HG02885 (cell line): Measurements from ENCODE around the gene GPR35.

Experiments used
- ATAC-seq: cut with Tn5 transposase; IDR thresholded peaks from one replicate; pipeline ENCODE4 v1.9.1; 2021; ENCODE audit warnings: mild to moderate bottlenecking; ENCODE audit not compliant: unreplicated experiment, poor library complexity

GPR35 gene

GRCh38 chr2:240635998-240636547, 10.8 kb downstream of the GPR35 start:
- no peak for ATAC-seq

- no peak for ATAC-seq
These were observed 11.4 kb downstream of the GPR35 start for GRCh38 chr2:240636563-240637115.

DNA sequence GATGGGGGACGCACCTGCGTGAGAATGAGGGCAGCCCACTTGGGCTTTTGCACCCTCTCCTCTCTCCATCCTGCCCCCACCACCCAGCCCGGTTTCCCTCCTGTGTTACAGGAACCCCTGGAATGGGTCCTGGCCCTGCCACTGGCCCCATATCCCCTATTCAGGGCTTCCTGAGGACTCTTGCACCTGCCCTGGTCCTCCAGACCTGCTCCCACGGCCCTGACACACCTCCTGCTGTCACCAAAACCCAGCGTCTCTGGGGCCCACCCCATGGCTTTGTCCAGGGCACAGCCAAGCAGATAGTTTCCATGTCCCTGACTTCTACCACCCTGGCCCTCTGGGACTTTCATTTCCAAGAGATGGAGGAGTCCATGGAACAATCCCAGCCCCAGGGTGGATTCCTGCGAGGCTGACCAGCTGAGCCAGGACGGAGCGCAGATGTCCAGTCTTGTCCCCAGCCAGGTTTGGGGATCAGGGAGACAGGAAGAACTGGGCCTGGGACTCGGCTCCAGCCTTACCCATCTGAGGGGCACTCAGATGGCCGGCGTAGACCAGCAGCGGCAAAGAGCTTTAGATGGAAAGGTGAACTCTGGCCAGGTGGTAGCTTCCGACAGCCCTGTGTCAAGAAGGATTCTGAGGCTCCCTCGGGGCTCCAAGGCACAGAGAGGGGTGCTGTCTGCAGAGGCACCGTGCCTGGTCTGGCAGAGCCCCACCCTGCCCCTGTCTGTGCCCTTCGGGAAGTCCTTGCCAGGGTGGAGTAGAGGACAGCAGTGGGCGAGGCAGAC, 12.0 kb downstream of the GPR35 start:
- ATAC-seq: no peak

- no peak for ATAC-seq
These were observed 12.6 kb downstream of the GPR35 start for GRCh38 chr2:240637901-240638345.

DNA sequence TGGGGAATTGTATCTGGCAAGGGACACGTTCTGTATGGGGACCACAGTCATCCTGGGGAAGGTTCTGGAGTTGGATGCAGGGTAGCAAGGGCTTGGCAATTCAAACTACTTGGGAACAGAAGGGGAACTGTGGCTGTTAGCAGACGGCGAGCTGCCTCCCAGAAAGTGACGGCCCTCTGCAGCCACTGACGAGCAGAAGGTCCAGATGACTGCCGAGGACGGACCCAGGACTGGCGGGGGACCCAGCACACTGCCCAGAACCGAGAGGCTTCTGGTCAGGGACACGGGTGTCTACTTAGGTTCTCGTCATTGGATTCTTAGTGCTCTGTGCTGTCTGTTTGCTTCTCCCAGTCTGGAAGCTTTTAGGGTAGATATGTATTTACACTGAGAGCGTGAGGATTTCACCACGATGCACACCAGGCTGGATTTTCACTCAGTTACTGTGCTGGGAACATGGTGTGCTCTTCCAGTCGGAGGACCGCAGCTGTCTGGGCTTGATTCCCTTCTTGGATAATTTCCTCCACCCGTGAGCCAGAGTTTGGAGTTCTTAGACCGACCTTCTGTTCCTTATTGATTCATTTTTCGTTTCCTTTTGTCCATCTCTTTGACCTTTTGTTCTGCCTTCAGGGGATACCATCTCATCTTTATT, 13.4 kb downstream of the GPR35 start:
- ATAC-seq: no peak

- ATAC-seq: no peak
These were observed 14.3 kb downstream of the GPR35 start for GRCh38 chr2:240639566-240639965.

DNA sequence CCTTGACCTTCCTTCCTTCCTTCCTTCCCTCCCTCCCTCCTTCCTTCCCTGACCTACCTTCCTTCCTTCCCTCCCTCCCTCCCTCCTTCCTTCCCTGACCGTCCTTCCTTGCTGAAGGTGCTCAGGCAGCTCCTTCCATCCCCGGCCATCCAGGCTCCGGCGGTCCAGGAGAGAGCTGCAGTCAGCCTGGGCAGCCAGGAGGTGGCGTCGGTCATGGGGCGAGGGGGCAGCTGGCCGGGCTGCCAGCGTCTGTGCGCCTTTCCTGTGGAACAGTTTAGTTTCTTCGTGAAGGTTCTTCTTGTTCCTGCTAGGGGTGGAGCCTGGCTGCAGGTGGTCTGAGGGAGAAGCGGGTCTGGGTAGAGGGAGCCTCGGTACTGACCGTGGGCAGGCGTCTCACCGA, 15.7 kb downstream of the GPR35 start:
- no peak for ATAC-seq

GRCh38 chr2:240642061-240642805, 17.0 kb downstream of the GPR35 start:
- ATAC-seq: no peak

- no peak for ATAC-seq
These were observed 17.5 kb downstream of the GPR35 start for GRCh38 chr2:240642806-240643092.

DNA sequence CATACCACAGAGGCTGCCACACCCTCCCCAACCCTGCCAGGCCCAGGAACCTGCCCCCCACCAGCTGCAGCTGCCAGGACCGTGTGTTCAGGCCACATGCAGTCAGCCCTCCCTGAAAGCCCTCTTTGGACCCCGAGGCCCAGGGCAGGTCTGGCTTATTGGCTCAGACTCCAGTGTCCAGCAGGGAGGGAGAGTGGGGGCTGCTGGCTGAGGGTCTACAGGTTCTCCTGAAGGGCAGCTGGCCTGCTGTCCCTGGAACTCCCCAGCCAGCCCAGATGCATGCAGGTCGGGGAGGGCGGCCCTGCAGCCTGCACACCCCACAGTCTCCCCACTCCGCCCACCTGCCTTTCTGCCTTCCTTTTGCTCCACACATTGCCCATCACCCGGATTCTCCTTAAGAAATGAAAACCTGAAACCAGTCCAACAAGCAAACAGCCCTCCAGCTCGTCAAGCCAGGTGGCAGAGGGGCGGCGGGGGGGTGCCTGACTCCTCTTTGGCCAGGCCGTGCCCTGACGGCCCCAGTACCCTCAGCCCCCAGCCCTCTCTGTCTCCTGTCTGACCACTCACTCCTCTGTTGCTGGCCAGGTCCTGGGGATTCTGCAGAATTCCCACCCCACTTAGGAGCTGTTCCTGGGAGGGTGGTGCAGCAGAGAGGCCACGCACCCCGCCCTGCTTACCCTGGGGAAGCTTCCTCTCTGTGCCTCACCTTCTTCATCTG, 18.0 kb downstream of the GPR35 start:
- ATAC-seq: no peak

GRCh38 chr2:240643811-240644150, 18.5 kb downstream of the GPR35 start:
- ATAC-seq: no peak

DNA sequence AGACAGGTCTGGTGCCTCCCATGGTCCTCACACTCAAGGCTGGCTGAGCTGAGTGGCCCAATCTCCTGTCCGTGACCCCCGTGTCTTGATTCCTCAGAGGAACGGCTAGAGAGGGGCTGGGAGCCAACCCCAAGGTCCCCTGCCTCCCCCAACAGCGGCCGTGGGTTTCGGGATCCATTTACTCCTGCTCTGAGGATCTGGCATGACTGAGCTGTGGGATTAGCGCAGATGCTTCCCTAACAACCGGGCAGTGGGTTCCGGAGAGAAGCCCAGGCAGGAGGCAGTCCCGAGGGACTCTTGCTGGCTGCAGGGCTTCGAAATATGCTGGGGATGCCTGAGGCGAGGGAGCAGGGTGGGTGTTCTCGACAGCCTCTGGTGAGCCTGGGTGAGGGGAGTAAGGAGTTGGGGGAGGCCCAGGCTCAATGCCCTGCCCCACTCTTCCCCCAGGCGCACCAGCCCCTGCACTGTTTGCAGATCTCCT, 18.9 kb downstream of the GPR35 start:
- ATAC-seq: no peak

- ATAC-seq: no peak
These were observed 19.6 kb downstream of the GPR35 start for GRCh38 chr2:240644859-240645301.

- ATAC-seq: no peak
These were observed 20.1 kb downstream of the GPR35 start for GRCh38 chr2:240645346-240645745.

GRCh38 chr2:240645801-240646175, 20.5 kb downstream of the GPR35 start:
- ATAC-seq: no peak

DNA sequence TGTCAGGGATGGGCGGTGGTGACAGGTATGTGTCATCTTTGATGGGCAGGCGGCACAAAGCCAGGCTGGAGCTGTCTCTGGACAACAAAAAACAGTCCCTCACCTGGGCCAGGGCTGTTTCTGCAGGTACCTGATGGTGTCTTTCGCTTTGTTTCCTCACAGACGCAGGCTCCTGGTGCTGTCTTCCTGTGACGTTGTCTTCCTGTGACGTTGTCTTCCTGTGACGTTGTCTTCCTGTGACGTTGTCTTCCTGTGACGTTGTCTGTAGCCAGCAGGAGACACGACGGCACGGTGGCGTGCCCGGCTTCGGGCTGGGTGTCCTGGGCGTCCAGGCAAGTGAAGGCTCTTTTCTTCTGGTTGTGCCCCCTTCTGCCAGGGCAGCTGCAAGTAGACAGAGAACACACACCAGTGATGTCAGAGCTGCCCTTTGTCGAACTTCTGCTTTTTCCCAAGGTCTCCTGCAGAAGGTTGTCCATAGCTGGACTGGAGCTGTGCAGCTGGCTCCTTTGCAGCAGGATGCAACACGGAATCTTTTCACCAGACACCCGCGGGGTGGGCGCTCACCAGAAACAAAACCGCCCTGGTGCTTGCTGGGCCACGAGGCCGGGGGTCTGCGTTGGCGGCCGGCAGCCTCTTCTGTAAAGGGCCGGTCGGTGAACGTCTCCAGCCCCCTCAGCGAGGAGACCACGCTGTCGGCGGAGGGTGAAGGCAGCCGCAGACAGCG, 21.1 kb downstream of the GPR35 start:
- ATAC-seq: no peak

GRCh38 chr2:240646900-240647502, 21.7 kb downstream of the GPR35 start:
- no peak for ATAC-seq

DNA sequence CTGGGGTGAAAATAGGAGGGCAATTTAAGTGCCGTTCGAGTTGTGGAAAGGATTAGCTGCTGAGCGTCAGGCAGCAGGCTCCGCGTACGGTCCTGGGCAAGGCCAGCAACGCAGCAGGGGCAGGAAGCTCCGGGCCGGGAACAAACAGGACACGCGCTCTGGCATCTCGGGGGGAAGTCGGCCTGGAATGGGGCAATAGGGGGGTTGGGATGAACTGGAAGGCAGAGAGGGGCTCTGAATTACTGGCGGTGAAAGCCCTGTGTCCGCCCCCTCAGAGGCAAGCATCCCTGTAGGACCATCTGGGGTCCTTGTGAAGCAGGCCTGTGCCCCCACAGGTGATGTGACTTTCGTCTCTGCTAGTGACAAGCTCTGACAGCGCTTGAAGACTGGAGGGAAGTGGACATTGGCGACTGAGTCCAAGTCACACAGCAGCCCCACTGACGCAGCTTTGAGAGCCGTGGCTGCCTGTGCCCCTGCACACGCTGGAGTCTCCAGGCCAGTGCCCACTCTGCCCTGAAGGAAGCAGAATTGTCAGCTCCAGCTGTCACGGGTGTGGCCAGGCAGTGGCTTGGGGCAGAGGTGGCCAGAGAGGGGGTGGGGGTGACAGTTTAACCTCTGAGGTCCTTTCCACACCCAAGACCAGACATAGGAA, 22.3 kb downstream of the GPR35 start:
- no peak for ATAC-seq
